Sigmoid colon (tissue), 7 donors: ENCODE results near the gene CA7. TPM values are rescaled to one million over a fixed set of nuclear protein-coding genes. Genes with fewer than 3 reads are reported as not detected.

Experiments
- DNase-seq: peaks from one replicate; pipeline ENCODE4 v3.0.0-alpha.2; 2019
- H3K27ac ChIP-seq, 4 donors: fragments of 200-600 bp; sonication (generic); one replicate each; pipeline ENCODE4 v1.5.1; 2016 to 2019; ENCODE audit warnings: mild to moderate bottlenecking in 1 of 4
- H3K27me3 ChIP-seq, 3 donors: fragments of 200-600 bp; sonication (generic); one replicate each; pipeline ENCODE4 v1.5.1; 2019; ENCODE audit warnings: mild to moderate bottlenecking in 1 of 3
- H3K36me3 ChIP-seq, 4 donors: fragments of 200-600 bp; sonication (generic); one replicate each; pipeline ENCODE4 v1.5.1; 2016 to 2019
- H3K4me1 ChIP-seq, 4 donors: fragments of 200-600 bp; sonication (generic); one replicate each; pipeline ENCODE4 v1.5.1; 2017 to 2019
- H3K4me3 ChIP-seq, 4 donors: fragments of 200-600 bp; sonication (generic); one replicate each; pipeline ENCODE4 v1.5.1; 2017 to 2019; ENCODE audit warnings: mild to moderate bottlenecking in 2 of 4, moderate library complexity in 1 of 4
- H3K9me3 ChIP-seq, 4 donors: fragments of 200-600 bp in 3 of 4; sonication (generic) in 3 of 4; one replicate each; pipeline versions ENCODE4 v1.5.1 to v1.6.1; 2013 to 2019
- CTCF ChIP-seq, 4 experiments: fragments of 450-650 bp in 3 of 4; fragments of 200-600 bp in 1 of 4; IDR thresholded peaks; one replicate each; pipeline ENCODE4 v1.5.1; 2016 to 2019; ENCODE audit warnings: antibody characterized with exemption in 4 of 4, mild to moderate bottlenecking in 3 of 4, moderate library complexity in 2 of 4
- EP300 ChIP-seq, 4 donors: sonication (generic); formaldehyde crosslinking; IDR thresholded peaks; one replicate each; pipeline ENCODE4 v1.6.1; 2017; ENCODE audit warnings: antibody characterized with exemption in 4 of 4
- POLR2A ChIP-seq, 2 donors: fragments of 450-650 bp; IDR thresholded peaks; one replicate each; pipeline ENCODE4 v1.6.1; 2016; ENCODE audit warnings: antibody characterized with exemption in 2 of 2, mild to moderate bottlenecking in 2 of 2, moderate library complexity in 2 of 2
- POLR2AphosphoS5 ChIP-seq, 4 donors: sonication (generic); formaldehyde crosslinking; IDR thresholded peaks; one replicate each; pipeline ENCODE4 v1.6.1; 2017; ENCODE audit warnings: antibody characterized with exemption in 4 of 4
- WGBS, 2 donors: extraction: QIAGEN DNeasy Blood & Tissue Kit; methylation state at CpG; one replicate each; pipeline ENCODE4 v1.1.7; 2013; 5-methylcytosine and 5-hydroxymethylcytosine counted together
- intact Hi-C: fragments of 100-400 bp; cut with DNase I; formaldehyde crosslinking; loops from one replicate; pipeline ENCODE4 v1.15.1; 2023
- polyA plus RNA-seq, 3 donors: library from polyadenylated mRNA; stranded (reverse); fragments of 200-250 nt; gene quantifications; one replicate each; pipeline ENCODE4 v1.2.3, GENCODE V29; 2013
- total RNA-seq, 4 donors: library from RNA; depleted of rRNA; stranded (reverse); fragments of >200 nt; gene quantifications; one replicate each; pipeline ENCODE4 v1.1.0, GENCODE V29; 2016
- donor health status: healthy with polysubstance abuse.
- donor health status: Bipolar disorder and iron deficiency.
- donor health status: healthy.

The CA7 gene
- total and polyA plus RNA-seq, 7 donors: 1.9 to 188 (median 133) TPM; not detected in 3

- H3K27ac ChIP-seq: peak overlapping the region; percentile 84 to 96 (median 90)
- no peaks in the 10 kb centered on the region for H3K36me3 ChIP-seq
- no peaks in the 10 kb centered on the region for H3K9me3 ChIP-seq
- DNase-seq: no peak
- TF ChIP-seq CTCF (IDR thresholded peaks at IDR 0.05) (no peak), POLR2A (IDR thresholded peaks at IDR 0.05) (no peak), POLR2AphosphoS5 (IDR thresholded peaks at IDR 0.05) (no peak), EP300 (IDR thresholded peaks at IDR 0.05) (no peak)
- 80 to 84% methylated on average over 2 of the region's 2 CpGs for WGBS, 2 donors
- intact Hi-C loops: loop anchor here (1.0 to 10.0 kb wide), 2 partner anchors 26 to 256 kb away; partner anchors contain the start of genes B3GNT9, FBXL8, RRAD and TRADD
- H3K27me3 ChIP-seq: no peaks in the 10 kb centered on the region
- H3K4me1 ChIP-seq: peaks cover 0 to 69% (median 65%) of the 10 kb centered on the region in 4 donors
- no peak overlapping the region for H3K4me3 ChIP-seq
These were observed 54.7 kb downstream of the CA7 start for GRCh38 chr16:66898933-66899309.

GRCh38 chr16:66899310-66899944 is 55.2 kb downstream of the CA7 start:
- H3K9me3 ChIP-seq: no peaks in the 10 kb centered on the region
- no peaks in the 10 kb centered on the region for H3K36me3 ChIP-seq
- DNase-seq: no peak
- WGBS, 2 donors: 86 to 90% methylated on average over 6 of the region's 6 CpGs
- peak overlapping the region; percentile 84 to 96 (median 90) for H3K27ac ChIP-seq
- intact Hi-C loops: loop anchor here (10.0 kb wide), 1 partner anchor 255 kb away; the partner anchor contains the start of genes B3GNT9, FBXL8 and TRADD
- no peak overlapping the region for H3K4me3 ChIP-seq
- no peaks in the 10 kb centered on the region for H3K27me3 ChIP-seq
- TF ChIP-seq EP300 (IDR thresholded peaks at IDR 0.05): peak in 1 of 4 donors; percentile 11
- TF ChIP-seq POLR2A (IDR thresholded peaks at IDR 0.05): no peak
- TF ChIP-seq POLR2AphosphoS5 (IDR thresholded peaks at IDR 0.05): peak in 3 of 4 donors; percentile 49 to 71 (median 64)
- H3K4me1 ChIP-seq: peaks cover 0 to 74% (median 70%) of the 10 kb centered on the region in 4 donors

GRCh38 chr16:66899945-66900710 is 55.9 kb downstream of the CA7 start:
- no peaks in the 10 kb centered on the region for H3K9me3 ChIP-seq
- peak overlapping the region; percentile 84 to 96 (median 90) for H3K27ac ChIP-seq
- H3K4me3 ChIP-seq: no peak overlapping the region
- DNase-seq: peak; percentile 93
- no peaks in the 10 kb centered on the region for H3K27me3 ChIP-seq
- intact Hi-C loops: loop anchor here (10.0 kb wide), 1 partner anchor 255 kb away; the partner anchor contains the start of genes B3GNT9, FBXL8 and TRADD
- peaks cover 0 to 81% (median 77%) of the 10 kb centered on the region in 4 donors for H3K4me1 ChIP-seq
- WGBS, 2 donors: 29 to 48% methylated on average over 9 of the region's 9 CpGs
- TF ChIP-seq POLR2A (IDR thresholded peaks at IDR 0.05): no peak
- TF ChIP-seq CTCF (IDR thresholded peaks at IDR 0.05): no peak
- peak in 2 of 4 donors; percentile 6 to 72 for TF ChIP-seq EP300 (IDR thresholded peaks at IDR 0.05)
- TF ChIP-seq POLR2AphosphoS5 (IDR thresholded peaks at IDR 0.05): peak; percentile 3 to 76 (median 63)
- no peaks in the 10 kb centered on the region for H3K36me3 ChIP-seq

- no peaks in the 10 kb centered on the region for H3K9me3 ChIP-seq
- H3K4me3 ChIP-seq: no peak overlapping the region
- peak in 2 of 4 donors; percentile 35 to 62 for TF ChIP-seq POLR2AphosphoS5 (IDR thresholded peaks at IDR 0.05)
- no peak for TF ChIP-seq CTCF (IDR thresholded peaks at IDR 0.05)
- TF ChIP-seq EP300 (IDR thresholded peaks at IDR 0.05): peak in 1 of 4 donors; percentile 62
- TF ChIP-seq POLR2A (IDR thresholded peaks at IDR 0.05): no peak
- WGBS, 2 donors: 15 to 52% methylated on average over 7 of the region's 7 CpGs
- no peaks in the 10 kb centered on the region for H3K36me3 ChIP-seq
- H3K27ac ChIP-seq: peak overlapping the region; percentile 84 to 96 (median 90)
- peaks cover 0 to 83% (median 81%) of the 10 kb centered on the region in 4 donors for H3K4me1 ChIP-seq
- intact Hi-C loops: no loop called here
- DNase-seq: no peak
- no peaks in the 10 kb centered on the region for H3K27me3 ChIP-seq
These were observed 56.7 kb downstream of the CA7 start for GRCh38 chr16:66900721-66901441.
